ENCODE results near the gene ABHD13. TPM values are rescaled to one million over a fixed set of nuclear protein-coding genes. Genes with fewer than 3 reads are reported as not detected.

The ABHD13 gene
- total RNA-seq, 2 donors from 2014 or later, result 5.9 TPM

DNA sequence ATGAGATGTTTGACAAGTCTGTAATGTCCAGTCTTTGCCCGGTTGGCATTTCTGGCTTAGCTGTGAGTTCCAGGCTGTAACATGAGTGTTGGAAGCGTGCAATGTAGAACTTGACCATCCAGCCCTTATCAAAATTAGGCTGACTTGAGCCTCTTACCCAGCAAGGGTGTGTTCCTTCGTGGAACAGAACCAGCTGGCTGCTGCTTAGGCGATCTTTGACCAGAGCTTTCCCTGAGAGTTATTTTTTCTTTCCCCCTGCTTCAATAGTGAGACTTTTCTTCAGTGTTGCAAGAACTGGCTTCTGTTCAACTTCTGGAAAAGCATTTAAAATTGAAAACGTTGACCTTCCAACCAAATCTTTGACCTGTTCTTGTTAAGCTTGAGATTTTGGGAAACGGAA is 57.9 kb downstream of the ABHD13 start:
- no peak for DNase-seq (ENCODE audit: low spot score)
- H3K9me3 ChIP-seq, result no peaks in the 10 kb centered on the region

GRCh38 chr13:108278466-108278865 is 60.3 kb downstream of the ABHD13 start:
- Histone ChIP-seq H3K9me3 (no peaks in the 10 kb centered on the region), H3K27ac (no peak overlapping the region), H3K4me3 (no peak overlapping the region), H3K4me1 (no peaks in the 10 kb centered on the region), H3K36me3 (no peaks in the 10 kb centered on the region), H3K27me3 (no peaks in the 10 kb centered on the region)
- DNase-seq (ENCODE audit: low spot score), result no peak
- no peak for TF ChIP-seq CTCF (IDR thresholded peaks at IDR 0.05)

More for the DNA sequence above, 57.9 kb downstream of the ABHD13 start:
- H3K36me3 ChIP-seq, result no peaks in the 10 kb centered on the region
- TF ChIP-seq CTCF (IDR thresholded peaks at IDR 0.05), result no peak
- H3K4me3 ChIP-seq, result no peak overlapping the region
- H3K27me3 ChIP-seq, result no peaks in the 10 kb centered on the region
- H3K4me1 ChIP-seq, result no peaks in the 10 kb centered on the region
- no peak overlapping the region for H3K27ac ChIP-seq

- no peaks in the 10 kb centered on the region for H3K9me3 ChIP-seq
- no peak for DNase-seq (ENCODE audit: low spot score)
- H3K27me3 ChIP-seq, result no peaks in the 10 kb centered on the region
- no peaks in the 10 kb centered on the region for H3K36me3 ChIP-seq
- TF ChIP-seq CTCF (IDR thresholded peaks at IDR 0.05), result no peak
- no peaks in the 10 kb centered on the region for H3K4me1 ChIP-seq
- no peak overlapping the region for H3K27ac ChIP-seq
- H3K4me3 ChIP-seq, result no peak overlapping the region
These were observed 63.7 kb downstream of the ABHD13 start for GRCh38 chr13:108281901-108282300.

GRCh38 chr13:108283110-108283509 is 64.9 kb downstream of the ABHD13 start:
- Histone ChIP-seq H3K27me3 (no peaks in the 10 kb centered on the region), H3K9me3 (no peaks in the 10 kb centered on the region), H3K4me3 (no peak overlapping the region), H3K4me1 (no peaks in the 10 kb centered on the region), H3K27ac (no peak overlapping the region), H3K36me3 (no peaks in the 10 kb centered on the region)
- no peak for TF ChIP-seq CTCF (IDR thresholded peaks at IDR 0.05)
- no peak for DNase-seq (ENCODE audit: low spot score)

Other genes with a start within 250 kb of the ABHD13 start
- gene LIG4, start 2.9 kb upstream of the ABHD13 start, total RNA-seq, result 10 to 100 TPM in 1 of 2 donors, 1 to 10 TPM in 1; 9.2 to 11.3 TPM
- 1 to 10 TPM in 1 of 2 donors, under 1 TPM in 1; 0.26 to 1.4 TPM for gene TNFSF13B, start 51.3 kb downstream of the ABHD13 start, total RNA-seq

All from right atrium auricular region (tissue), 2 donors.